Skin of body (tissue), 2 donors: Measurements from ENCODE around the gene TNFAIP8. TPM values are rescaled to one million over a fixed set of nuclear protein-coding genes. Genes with fewer than 3 reads are reported as not detected.

Experiments
- DNase-seq: peaks from one replicate; lab custom pipeline; 2025; lab: John Stamatoyannopoulos, UW
- total RNA-seq: library from RNA; depleted of rRNA; stranded (reverse); fragments of >200 nt; gene quantifications from one replicate; pipeline ENCODE4 v1.2.3, GENCODE V29; 2014

Gene TNFAIP8
- total RNA-seq, result 47.7 TPM

- peak; percentile 41 for DNase-seq
These were observed at the start of gene TNFAIP8 for GRCh38 chr5:119355685-119356611. Gene TNFAIP8 (plus strand): TSS chr5:119356019. CDS start chr5:119356091, 72 bp downstream.

DNA sequence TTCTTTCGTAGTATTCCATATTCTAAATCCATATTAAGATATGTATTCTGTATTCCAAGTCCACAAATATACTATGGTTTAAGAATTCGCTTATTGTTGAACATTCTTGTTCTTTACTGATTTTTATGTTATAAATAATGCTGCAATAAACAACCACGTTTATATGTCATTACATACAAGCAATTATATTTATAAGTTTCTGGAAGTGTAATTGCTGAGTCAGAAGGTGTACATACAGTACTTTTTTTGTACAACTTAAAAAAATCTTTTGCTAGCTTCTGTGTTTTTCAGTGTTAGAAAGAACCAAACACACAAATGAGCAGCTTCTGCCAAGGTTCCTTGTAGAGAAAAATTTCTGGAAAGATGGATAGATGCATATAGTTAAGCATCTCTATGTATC, 48.6 kb upstream of the TNFAIP8 start:
- no peak for DNase-seq

GRCh38 chr5:119309326-119309725, 46.5 kb upstream of the TNFAIP8 start:
- DNase-seq, result no peak

GRCh38 chr5:119311688-119312087, 44.1 kb upstream of the TNFAIP8 start:
- DNase-seq, result no peak

GRCh38 chr5:119312403-119312802, 43.4 kb upstream of the TNFAIP8 start:
- no peak for DNase-seq

- no peak for DNase-seq
These were observed 42.6 kb upstream of the TNFAIP8 start for GRCh38 chr5:119313197-119313596.

- no peak for DNase-seq
These were observed 41.9 kb upstream of the TNFAIP8 start for GRCh38 chr5:119313658-119314605.

GRCh38 chr5:119315516-119315949, 40.3 kb upstream of the TNFAIP8 start:
- DNase-seq, result no peak

DNA sequence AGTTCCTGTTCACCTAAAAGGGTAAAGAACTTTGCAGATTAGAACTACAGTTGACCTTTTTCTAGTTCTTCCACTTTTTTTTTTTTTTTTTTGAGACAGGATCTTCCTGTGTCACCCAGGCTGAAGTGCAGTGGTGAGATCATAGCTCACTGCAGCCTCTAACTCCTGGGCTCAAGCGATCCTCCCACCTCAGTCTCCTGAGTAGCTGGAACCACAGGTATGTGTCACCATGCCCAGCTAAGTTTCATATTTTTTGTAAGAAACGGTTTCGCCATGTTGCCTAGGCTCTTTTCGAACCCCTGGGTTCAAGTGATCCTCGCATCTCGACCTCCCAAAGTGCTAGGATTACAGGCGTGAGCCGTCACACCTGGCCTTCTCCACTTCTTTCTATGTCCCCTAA, 39.7 kb upstream of the TNFAIP8 start:
- DNase-seq, result no peak

DNA sequence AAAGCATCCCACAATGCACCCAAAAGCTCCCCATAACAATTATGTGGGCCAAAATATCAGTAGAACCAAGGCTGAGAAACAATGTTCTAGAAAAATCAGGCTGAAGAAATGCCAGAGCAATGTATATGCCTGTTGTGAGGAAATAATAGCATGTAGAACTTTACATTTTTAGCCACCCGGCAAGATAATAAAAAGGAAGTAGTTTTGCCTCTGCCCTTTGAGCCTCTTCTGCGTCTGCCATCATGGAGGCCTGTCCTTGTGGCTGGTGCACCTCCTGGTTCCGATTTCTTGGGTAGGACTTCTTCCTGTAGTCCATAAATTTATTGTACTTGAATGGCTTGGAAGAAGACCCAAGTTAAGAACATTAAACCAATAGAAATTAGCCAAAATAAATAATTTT, 38.9 kb upstream of the TNFAIP8 start:
- DNase-seq, result no peak

- DNase-seq, result no peak
These were observed 37.4 kb upstream of the TNFAIP8 start for GRCh38 chr5:119318256-119318894.

- DNase-seq, result no peak
These were observed 36.4 kb upstream of the TNFAIP8 start for GRCh38 chr5:119319401-119319800.

GRCh38 chr5:119319890-119320289, 35.9 kb upstream of the TNFAIP8 start:
- DNase-seq, result no peak

GRCh38 chr5:119321569-119322311, 34.1 kb upstream of the TNFAIP8 start:
- no peak for DNase-seq

GRCh38 chr5:119322312-119322947, 33.4 kb upstream of the TNFAIP8 start:
- DNase-seq, result no peak

DNA sequence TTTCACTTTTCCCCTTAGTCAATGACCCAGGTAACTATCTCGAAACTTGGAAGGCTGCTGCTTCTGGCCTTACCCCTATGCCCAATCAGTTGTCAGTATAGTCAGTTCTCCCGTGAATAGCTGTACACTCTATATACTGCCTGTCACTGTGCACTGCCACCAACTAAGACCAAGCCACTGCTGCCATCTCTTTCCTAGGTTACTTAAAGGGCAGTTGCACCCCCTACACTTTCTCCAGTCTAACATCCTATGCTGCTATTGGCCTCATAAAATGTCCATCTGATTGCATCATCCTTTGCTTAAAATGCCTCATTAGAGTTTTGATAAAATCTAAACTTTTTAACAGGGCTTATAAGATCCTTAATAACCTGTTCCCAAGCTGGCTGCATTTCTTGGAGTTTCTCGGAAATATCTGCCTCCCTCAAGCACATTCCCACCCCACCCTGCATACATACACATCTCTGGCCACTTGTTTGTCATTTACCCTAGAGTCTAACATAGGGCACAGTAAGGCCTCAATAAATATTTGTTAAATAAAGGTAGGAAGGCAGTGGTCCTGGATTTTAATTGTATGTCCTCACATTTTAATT, 32.8 kb upstream of the TNFAIP8 start:
- DNase-seq, result no peak

GRCh38 chr5:119323601-119324000, 32.2 kb upstream of the TNFAIP8 start:
- DNase-seq, result no peak

DNA sequence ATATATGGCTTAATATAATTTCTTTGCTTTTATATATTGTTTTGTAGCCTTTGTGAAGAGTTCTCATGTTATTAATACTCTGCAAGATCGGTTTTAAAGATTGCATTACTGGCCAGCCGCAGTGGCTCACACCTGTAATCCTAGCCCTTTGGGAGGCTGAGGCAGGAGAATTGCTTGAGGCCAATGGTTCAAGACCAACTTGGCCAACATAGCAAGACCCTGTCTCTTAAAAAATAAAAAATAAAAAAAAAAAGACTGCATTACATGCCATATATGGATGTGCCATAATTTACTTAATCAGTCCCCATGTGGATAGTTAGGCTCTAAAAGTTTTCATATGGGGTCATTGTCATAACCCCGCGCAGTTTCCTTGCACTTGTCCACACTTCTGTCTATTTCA, 31.0 kb upstream of the TNFAIP8 start:
- DNase-seq, result no peak

DNA sequence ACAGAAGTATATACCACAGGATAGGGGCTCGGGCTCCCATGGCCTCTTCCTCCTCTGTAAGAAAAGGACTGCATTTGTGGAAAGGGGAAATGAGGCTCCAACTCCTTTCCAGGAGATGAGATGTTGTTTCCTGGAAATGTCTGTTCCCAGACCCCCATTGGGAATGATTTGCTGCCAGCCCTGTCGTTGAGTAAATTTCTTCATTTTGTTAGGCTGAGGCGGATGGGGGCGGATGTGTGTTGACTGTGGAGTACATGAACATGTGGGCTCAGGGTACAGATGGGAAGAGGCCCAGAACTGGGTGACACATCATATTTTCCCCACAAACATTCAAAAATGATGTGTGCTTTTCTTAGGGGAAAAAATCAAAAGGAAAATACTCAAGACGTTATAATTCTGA, 28.8 kb upstream of the TNFAIP8 start:
- DNase-seq, result peak; percentile 81
